Esophagus muscularis mucosa (tissue), 4 donors: ENCODE results near the gene RRBP1. TPM values are rescaled to one million over a fixed set of nuclear protein-coding genes. Genes with fewer than 3 reads are reported as not detected.

Source experiments
- DNase-seq: peaks from one replicate; pipeline ENCODE4 v3.0.0-alpha.2; 2017; ENCODE audit errors: extremely low spot score
- H3K27ac ChIP-seq, 4 donors: fragments of 200-600 bp; sonication (generic); replicated peaks in 1 of 4; 1 replicate in 3 of 4; 2 replicates in 1 of 4; pipeline ENCODE4 v1.5.1; 2016 to 2019; ENCODE audit warnings: mild to moderate bottlenecking in 1 of 4
- H3K27me3 ChIP-seq, 4 donors: fragments of 200-600 bp; sonication (generic); one replicate each; pipeline versions ENCODE4 v1.5.1 to v1.6.0; 2016 to 2019
- H3K36me3 ChIP-seq, 4 donors: fragments of 200-600 bp; sonication (generic); one replicate each; pipeline ENCODE4 v1.5.1; 2016 to 2019
- H3K4me1 ChIP-seq, 4 donors: fragments of 200-600 bp; sonication (generic); one replicate each; pipeline ENCODE4 v1.5.1; 2016 to 2019
- H3K4me3 ChIP-seq, 4 donors: fragments of 200-600 bp; sonication (generic); 1 replicate in 2 of 4; 2 replicates in 2 of 4; pipeline ENCODE4 v1.5.1; 2016 to 2019; ENCODE audit warnings: mild to moderate bottlenecking in 4 of 4, moderate library complexity in 1 of 4
- H3K9me3 ChIP-seq, 4 donors: fragments of 200-600 bp; sonication (generic); 1 replicate in 3 of 4; 2 replicates in 1 of 4; pipeline ENCODE4 v1.5.1; 2016 to 2019
- EP300 ChIP-seq: sonication (generic); formaldehyde crosslinking; IDR thresholded peaks from one replicate; pipeline ENCODE4 v1.6.1; 2017; ENCODE audit warnings: antibody characterized with exemption
- POLR2A ChIP-seq: fragments of 450-650 bp; IDR thresholded peaks from one replicate; pipeline ENCODE4 v1.6.1; 2017; ENCODE audit warnings: antibody characterized with exemption, moderate library complexity, mild to moderate bottlenecking, low read depth
- POLR2AphosphoS5 ChIP-seq, 2 donors: sonication (generic); formaldehyde crosslinking; IDR thresholded peaks; one replicate each; pipeline ENCODE4 v1.6.1; 2017; ENCODE audit warnings: antibody characterized with exemption in 2 of 2
- WGBS: methylation state at CpG from one replicate; pipeline ENCODE4 v1.1.5; 2018; 5-methylcytosine and 5-hydroxymethylcytosine counted together
- intact Hi-C: fragments of 100-400 bp; cut with DNase I; formaldehyde crosslinking; loops from one replicate; pipeline ENCODE4 v1.15.1; 2023
- total RNA-seq, 4 donors: library from RNA; depleted of rRNA; stranded (reverse); fragments of >200 nt; gene quantifications; one replicate each; pipeline versions ENCODE4 v1.1.0 to v1.2.1, GENCODE V29; 2016
- TF ChIP-seq, protein P1 (sequence below), 3 experiments: fragments of 200-600 bp in 2 of 3; fragments of 450-650 bp in 1 of 3; sonication (generic) in 2 of 3; IDR thresholded peaks; one replicate each; pipeline ENCODE4 v1.5.1; 2017 to 2019; ENCODE audit warnings: antibody characterized with exemption in 3 of 3, mild to moderate bottlenecking in 2 of 3, moderate library complexity in 1 of 3

The RRBP1 gene
- total RNA-seq, 4 donors from 2014 or later: 61.5 to 86.6 (median 65.4) TPM

- DNase-seq: no peak
- intact Hi-C loops: loop anchor here (5.0 kb wide), 1 partner anchor 33 kb away; no protein-coding TSS in a partner anchor
- WGBS: 2% methylated on average over 13 of the region's 43 CpGs
Observed at GRCh38 chr20:17570347-17571152, 111.5 kb downstream of the RRBP1 start.

DNA sequence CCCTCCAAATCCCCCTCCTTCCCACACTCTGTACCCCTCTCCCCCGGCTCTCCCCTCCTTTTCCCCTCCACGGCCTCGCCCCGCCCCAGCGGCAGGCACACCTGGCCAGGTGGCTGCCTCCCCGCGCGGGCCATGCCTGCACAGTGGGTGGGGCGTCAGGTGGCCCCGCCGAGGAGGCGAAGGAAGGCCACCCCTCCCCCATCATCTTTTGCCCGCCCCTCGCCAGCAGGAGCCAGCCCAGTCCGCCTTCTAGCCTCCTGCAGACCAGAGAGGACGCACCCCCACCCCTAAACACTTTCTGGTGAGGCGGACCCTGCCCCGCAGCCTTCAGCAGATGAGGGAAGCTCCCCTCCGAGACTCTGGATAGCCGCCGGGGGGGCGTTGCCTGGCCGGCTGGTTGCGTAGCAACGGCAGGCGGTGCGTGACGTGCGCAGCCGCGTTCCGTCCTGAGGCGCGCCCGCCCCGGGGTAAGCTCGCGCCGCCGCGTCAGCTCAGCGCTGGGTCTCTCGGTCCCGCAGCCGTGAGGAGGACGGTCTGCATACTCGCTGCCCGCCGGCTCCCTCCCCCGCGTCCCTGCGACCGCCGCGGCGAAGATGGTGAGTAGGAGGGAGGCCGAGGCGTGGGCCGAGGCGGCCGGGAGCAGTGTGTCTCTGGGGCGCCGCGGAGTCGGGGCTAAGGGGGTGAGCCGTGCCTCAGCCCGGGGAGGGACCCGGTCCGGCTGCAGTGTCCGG is 112.3 kb downstream of the RRBP1 start, which contains the start of gene DSTN:
DSTN (plus strand) TSS at position 460 of the 731 bp plus-strand sequence; CDS start at position 594, 134 bp downstream.
- 0% methylated on average over 14 of the region's 70 CpGs for WGBS
- H3K36me3 ChIP-seq: no peaks in the 10 kb centered on the region
- H3K4me1 ChIP-seq: peaks cover 34 to 66% (median 60%) of the 10 kb centered on the region in 4 donors
- H3K27me3 ChIP-seq: no peaks in the 10 kb centered on the region
- peak within 1 kb of the TSS; percentile 74 to 99 (median 96) for H3K4me3 ChIP-seq
- TF ChIP-seq POLR2AphosphoS5 (IDR thresholded peaks at IDR 0.05) (peak; percentile 99 to 100), POLR2A (peak; percentile 96), EP300 (peak; percentile 61)
- TF ChIP-seq, protein P1, sequence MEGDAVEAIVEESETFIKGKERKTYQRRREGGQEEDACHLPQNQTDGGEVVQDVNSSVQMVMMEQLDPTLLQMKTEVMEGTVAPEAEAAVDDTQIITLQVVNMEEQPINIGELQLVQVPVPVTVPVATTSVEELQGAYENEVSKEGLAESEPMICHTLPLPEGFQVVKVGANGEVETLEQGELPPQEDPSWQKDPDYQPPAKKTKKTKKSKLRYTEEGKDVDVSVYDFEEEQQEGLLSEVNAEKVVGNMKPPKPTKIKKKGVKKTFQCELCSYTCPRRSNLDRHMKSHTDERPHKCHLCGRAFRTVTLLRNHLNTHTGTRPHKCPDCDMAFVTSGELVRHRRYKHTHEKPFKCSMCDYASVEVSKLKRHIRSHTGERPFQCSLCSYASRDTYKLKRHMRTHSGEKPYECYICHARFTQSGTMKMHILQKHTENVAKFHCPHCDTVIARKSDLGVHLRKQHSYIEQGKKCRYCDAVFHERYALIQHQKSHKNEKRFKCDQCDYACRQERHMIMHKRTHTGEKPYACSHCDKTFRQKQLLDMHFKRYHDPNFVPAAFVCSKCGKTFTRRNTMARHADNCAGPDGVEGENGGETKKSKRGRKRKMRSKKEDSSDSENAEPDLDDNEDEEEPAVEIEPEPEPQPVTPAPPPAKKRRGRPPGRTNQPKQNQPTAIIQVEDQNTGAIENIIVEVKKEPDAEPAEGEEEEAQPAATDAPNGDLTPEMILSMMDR (IDR thresholded peaks at IDR 0.05): no peak
- H3K9me3 ChIP-seq: no peaks in the 10 kb centered on the region
- DNase-seq: peak; percentile 98
- peak within 1 kb of the TSS; percentile 94 to 100 (median 100) for H3K27ac ChIP-seq
- intact Hi-C loops: loop anchor here (5.0 kb wide), 1 partner anchor 32 kb away; no protein-coding TSS in a partner anchor

More at GRCh38 chr20:17570347-17571152, 111.5 kb downstream of the RRBP1 start:
- H3K4me1 ChIP-seq: peaks cover 34 to 66% (median 59%) of the 10 kb centered on the region in 4 donors
- peak overlapping the region; percentile 74 to 99 (median 96) for H3K4me3 ChIP-seq
- H3K27me3 ChIP-seq: no peaks in the 10 kb centered on the region
- H3K27ac ChIP-seq: peak overlapping the region; percentile 94 to 100 (median 100)
- H3K9me3 ChIP-seq: no peaks in the 10 kb centered on the region
- TF ChIP-seq, protein P1 (IDR thresholded peaks at IDR 0.05): peak in 1 of 3 experiments; percentile 13
- no peak for TF ChIP-seq EP300
- TF ChIP-seq POLR2AphosphoS5 (IDR thresholded peaks at IDR 0.05): peak; percentile 53 to 78
- TF ChIP-seq POLR2A: no peak
- H3K36me3 ChIP-seq: peaks cover 0 to 5% (median 0%) of the 10 kb centered on the region in 4 donors

GRCh38 chr20:17568972-17569521 is 113.0 kb downstream of the RRBP1 start:
- TF ChIP-seq POLR2AphosphoS5 (IDR thresholded peaks at IDR 0.05) (peak; percentile 94 to 97), EP300 (peak; percentile 65), POLR2A (peak; percentile 11)
- TF ChIP-seq, protein P1 (IDR thresholded peaks at IDR 0.05): no peak
- Histone ChIP-seq H3K27ac (peak overlapping the region; percentile 94 to 100 (median 100)), H3K4me1 (peaks cover 31 to 66% (median 62%) of the 10 kb centered on the region in 4 donors), H3K36me3 (no peaks in the 10 kb centered on the region), H3K9me3 (no peaks in the 10 kb centered on the region), H3K4me3 (peak overlapping the region; percentile 74 to 99 (median 96)), H3K27me3 (no peaks in the 10 kb centered on the region)
- WGBS: 0% methylated on average over 33 of the region's 38 CpGs
- peak; percentile 96 for DNase-seq
- intact Hi-C loops: no loop called here

DNA sequence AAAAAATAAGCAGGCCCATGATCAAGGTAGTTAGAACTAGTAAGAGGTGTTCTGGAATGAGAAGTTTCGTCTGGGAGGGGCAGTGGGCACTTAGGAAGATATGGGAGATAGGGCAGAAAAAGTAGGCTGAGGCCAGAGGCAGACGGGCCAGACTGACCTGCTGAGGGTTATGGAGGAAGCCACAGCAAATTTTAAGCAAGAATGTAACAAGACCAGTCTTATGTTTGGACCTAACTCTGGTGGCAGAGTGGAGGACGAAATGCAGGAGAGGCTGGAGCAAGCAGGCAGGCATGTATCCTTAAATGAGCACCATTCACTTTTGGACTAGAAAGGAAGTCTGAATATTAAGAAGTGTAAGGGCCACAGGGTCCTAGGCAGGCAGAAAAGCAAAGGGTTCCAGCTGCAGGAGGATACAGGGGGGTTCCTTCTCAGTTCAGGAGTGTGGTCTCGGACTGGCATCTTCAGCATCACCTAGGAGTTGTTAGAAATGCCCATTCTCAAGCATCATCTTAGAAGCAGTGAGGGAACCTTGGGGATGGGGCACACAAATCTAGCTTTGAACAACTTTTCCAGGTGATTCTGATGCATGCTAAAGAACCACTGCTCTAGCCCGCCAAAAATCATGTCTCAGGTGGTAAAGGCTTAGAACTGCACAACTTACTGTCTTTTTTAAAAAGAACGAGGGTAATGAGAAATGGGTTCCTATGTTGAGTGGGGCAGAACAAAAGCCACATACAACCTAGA is 113.8 kb downstream of the RRBP1 start:
- Histone ChIP-seq H3K4me3 (peak overlapping the region; percentile 74 to 99 (median 96)), H3K27ac (peak overlapping the region; percentile 94 to 100 (median 100)), H3K9me3 (no peaks in the 10 kb centered on the region), H3K27me3 (no peaks in the 10 kb centered on the region), H3K4me1 (peaks cover 30 to 66% (median 64%) of the 10 kb centered on the region in 4 donors), H3K36me3 (no peaks in the 10 kb centered on the region)
- intact Hi-C loops: no loop called here
- WGBS: 39% methylated on average over 6 of the region's 6 CpGs
- no peak for DNase-seq
- no peak for TF ChIP-seq POLR2AphosphoS5 (IDR thresholded peaks at IDR 0.05)
- no peak for TF ChIP-seq POLR2A
- no peak for TF ChIP-seq EP300
- TF ChIP-seq, protein P1 (IDR thresholded peaks at IDR 0.05): no peak
